ENCODE results near the gene SUMO3.
A peak's percentile ranks its signal among the peaks of the same experiment; 100 is the strongest.

The SUMO3 gene

GRCh38 chr21:44766014-44766817 is 51.6 kb downstream of the SUMO3 start:
- DNase-seq (ENCODE audit: low spot score) (peak; percentile 55), ATAC-seq (ENCODE audit: low read depth) (peak; percentile 35; the same call in 2 of the 3 replicates)
- no peak overlapping the region for H3K27ac ChIP-seq (ENCODE audit: poor library complexity, severe bottlenecking)
- H3K9me3 ChIP-seq (ENCODE audit: severe bottlenecking): no peaks in the 10 kb centered on the region
- peaks cover 18% of the 10 kb centered on the region for H3K36me3 ChIP-seq (ENCODE audit: low read depth)
- no peak for TF ChIP-seq CTCF (IDR thresholded peaks at IDR 0.05; ENCODE audit: poor library complexity, severe bottlenecking)
- H3K4me3 ChIP-seq (ENCODE audit: severe bottlenecking): no peak overlapping the region
- no peaks in the 10 kb centered on the region for H3K27me3 ChIP-seq (ENCODE audit: insufficient read depth, poor library complexity, severe bottlenecking)
- peaks cover 13% of the 10 kb centered on the region for H3K4me1 ChIP-seq (ENCODE audit: insufficient read depth, poor library complexity, severe bottlenecking)

- Histone ChIP-seq H3K36me3 (ENCODE audit: low read depth) (peaks cover 10% of the 10 kb centered on the region), H3K27ac (ENCODE audit: poor library complexity, severe bottlenecking) (no peak overlapping the region), H3K4me3 (ENCODE audit: severe bottlenecking) (no peak overlapping the region), H3K27me3 (ENCODE audit: insufficient read depth, poor library complexity, severe bottlenecking) (no peaks in the 10 kb centered on the region), H3K9me3 (ENCODE audit: severe bottlenecking) (no peaks in the 10 kb centered on the region), H3K4me1 (ENCODE audit: insufficient read depth, poor library complexity, severe bottlenecking) (peaks cover 13% of the 10 kb centered on the region)
- DNase-seq (ENCODE audit: low spot score) (peak; percentile 54), ATAC-seq (ENCODE audit: low read depth) (peak; percentile 35)
- no peak for TF ChIP-seq CTCF (IDR thresholded peaks at IDR 0.05; ENCODE audit: poor library complexity, severe bottlenecking)
These were observed 52.4 kb downstream of the SUMO3 start for GRCh38 chr21:44765231-44766013.

- TF ChIP-seq CTCF (IDR thresholded peaks at IDR 0.05; ENCODE audit: poor library complexity, severe bottlenecking): no peak
- peak; percentile 54 for DNase-seq (ENCODE audit: low spot score)
These were observed 53.3 kb downstream of the SUMO3 start for GRCh38 chr21:44764319-44765230.

GRCh38 chr21:44763451-44764318 is 54.2 kb downstream of the SUMO3 start:
- Histone ChIP-seq H3K27ac (ENCODE audit: poor library complexity, severe bottlenecking) (no peak overlapping the region), H3K9me3 (ENCODE audit: severe bottlenecking) (no peaks in the 10 kb centered on the region), H3K36me3 (ENCODE audit: low read depth) (no peaks in the 10 kb centered on the region), H3K4me3 (ENCODE audit: severe bottlenecking) (no peak overlapping the region), H3K4me1 (ENCODE audit: insufficient read depth, poor library complexity, severe bottlenecking) (peaks cover 13% of the 10 kb centered on the region), H3K27me3 (ENCODE audit: insufficient read depth, poor library complexity, severe bottlenecking) (no peaks in the 10 kb centered on the region)
- no peak for TF ChIP-seq CTCF (IDR thresholded peaks at IDR 0.05; ENCODE audit: poor library complexity, severe bottlenecking)
- ATAC-seq (ENCODE audit: low read depth): no peak
- no peak for DNase-seq (ENCODE audit: low spot score)

More at GRCh38 chr21:44764319-44765230, 53.3 kb downstream of the SUMO3 start:
- H3K36me3 ChIP-seq (ENCODE audit: low read depth): peaks cover 2% of the 10 kb centered on the region
- peaks cover 13% of the 10 kb centered on the region for H3K4me1 ChIP-seq (ENCODE audit: insufficient read depth, poor library complexity, severe bottlenecking)
- no peak overlapping the region for H3K4me3 ChIP-seq (ENCODE audit: severe bottlenecking)
- H3K27ac ChIP-seq (ENCODE audit: poor library complexity, severe bottlenecking): no peak overlapping the region
- H3K9me3 ChIP-seq (ENCODE audit: severe bottlenecking): no peaks in the 10 kb centered on the region
- H3K27me3 ChIP-seq (ENCODE audit: insufficient read depth, poor library complexity, severe bottlenecking): no peaks in the 10 kb centered on the region
- ATAC-seq (ENCODE audit: low read depth): no peak
